ENCODE data around the gene AWAT2.

- TF ChIP-seq POLR2A (IDR thresholded peaks at IDR 0.05) = no peak
- TF ChIP-seq CTCF (IDR thresholded peaks at IDR 0.05) = no peak
These were observed 10.8 kb downstream of the AWAT2 start for GRCh38 chrX:70038951-70039350.
